GM19455 (cell line): ENCODE measurements around the gene LAMA3.

Experiments used
- ATAC-seq: cut with Tn5 transposase; IDR thresholded peaks from one replicate; pipeline ENCODE4 v1.9.1; 2021; ENCODE audit not compliant: unreplicated experiment

The LAMA3 gene, protein sequence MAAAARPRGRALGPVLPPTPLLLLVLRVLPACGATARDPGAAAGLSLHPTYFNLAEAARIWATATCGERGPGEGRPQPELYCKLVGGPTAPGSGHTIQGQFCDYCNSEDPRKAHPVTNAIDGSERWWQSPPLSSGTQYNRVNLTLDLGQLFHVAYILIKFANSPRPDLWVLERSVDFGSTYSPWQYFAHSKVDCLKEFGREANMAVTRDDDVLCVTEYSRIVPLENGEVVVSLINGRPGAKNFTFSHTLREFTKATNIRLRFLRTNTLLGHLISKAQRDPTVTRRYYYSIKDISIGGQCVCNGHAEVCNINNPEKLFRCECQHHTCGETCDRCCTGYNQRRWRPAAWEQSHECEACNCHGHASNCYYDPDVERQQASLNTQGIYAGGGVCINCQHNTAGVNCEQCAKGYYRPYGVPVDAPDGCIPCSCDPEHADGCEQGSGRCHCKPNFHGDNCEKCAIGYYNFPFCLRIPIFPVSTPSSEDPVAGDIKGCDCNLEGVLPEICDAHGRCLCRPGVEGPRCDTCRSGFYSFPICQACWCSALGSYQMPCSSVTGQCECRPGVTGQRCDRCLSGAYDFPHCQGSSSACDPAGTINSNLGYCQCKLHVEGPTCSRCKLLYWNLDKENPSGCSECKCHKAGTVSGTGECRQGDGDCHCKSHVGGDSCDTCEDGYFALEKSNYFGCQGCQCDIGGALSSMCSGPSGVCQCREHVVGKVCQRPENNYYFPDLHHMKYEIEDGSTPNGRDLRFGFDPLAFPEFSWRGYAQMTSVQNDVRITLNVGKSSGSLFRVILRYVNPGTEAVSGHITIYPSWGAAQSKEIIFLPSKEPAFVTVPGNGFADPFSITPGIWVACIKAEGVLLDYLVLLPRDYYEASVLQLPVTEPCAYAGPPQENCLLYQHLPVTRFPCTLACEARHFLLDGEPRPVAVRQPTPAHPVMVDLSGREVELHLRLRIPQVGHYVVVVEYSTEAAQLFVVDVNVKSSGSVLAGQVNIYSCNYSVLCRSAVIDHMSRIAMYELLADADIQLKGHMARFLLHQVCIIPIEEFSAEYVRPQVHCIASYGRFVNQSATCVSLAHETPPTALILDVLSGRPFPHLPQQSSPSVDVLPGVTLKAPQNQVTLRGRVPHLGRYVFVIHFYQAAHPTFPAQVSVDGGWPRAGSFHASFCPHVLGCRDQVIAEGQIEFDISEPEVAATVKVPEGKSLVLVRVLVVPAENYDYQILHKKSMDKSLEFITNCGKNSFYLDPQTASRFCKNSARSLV (N-terminal part only)

DNA sequence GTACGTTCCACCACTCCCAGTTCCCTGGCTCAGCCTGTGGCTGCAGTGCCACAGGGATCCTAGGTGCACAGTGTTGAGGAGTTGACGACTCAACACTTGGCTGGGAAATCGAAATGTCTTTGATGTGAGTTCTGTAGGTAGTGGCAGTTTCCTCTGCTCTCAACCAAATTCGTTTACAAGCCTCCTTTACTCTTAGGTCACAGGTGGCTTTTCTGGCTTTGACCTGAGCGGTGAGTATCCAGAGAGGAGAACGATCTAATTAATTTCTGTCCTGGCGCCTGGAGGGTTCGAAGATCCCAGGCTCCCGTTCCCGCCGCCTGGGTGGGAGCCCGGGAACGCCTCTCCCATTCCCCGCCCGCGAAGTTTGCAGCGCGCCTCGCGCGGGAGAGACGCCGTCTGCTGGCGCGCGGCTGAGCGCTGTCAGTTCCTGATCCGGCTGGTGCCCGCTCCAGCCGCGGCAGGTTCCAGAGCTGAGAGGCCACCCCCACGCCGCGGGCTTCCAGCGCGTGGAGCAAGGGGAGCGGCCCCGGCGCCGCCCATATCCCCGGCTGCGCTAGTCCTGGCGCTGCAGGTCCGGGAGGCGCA is at the start of gene LAMA3:
LAMA3 (plus strand) TSS at position 423 of the 585 bp plus-strand sequence. CDS start 231 bp downstream, outside the sequence.
- no peak for ATAC-seq

DNA sequence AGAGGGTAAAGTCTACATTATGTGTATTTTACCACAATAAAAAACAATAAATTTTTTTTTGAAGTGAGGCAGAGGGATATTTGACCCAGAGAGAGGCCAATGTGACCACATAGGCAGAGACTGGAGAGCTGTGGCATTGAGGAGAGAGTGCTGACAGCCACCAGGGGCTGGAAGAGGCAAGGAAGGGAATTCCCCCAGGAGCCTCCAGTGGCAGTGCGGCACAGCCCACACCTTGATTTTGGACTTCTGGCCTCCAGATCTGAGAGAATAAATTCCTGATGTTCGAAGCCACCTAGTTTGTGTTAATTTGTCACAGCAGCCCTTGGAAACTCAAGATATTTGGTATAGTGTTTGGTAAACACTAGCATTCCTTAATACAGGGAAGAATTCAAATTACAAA is 49.2 kb upstream of the LAMA3 start:
- ATAC-seq: no peak

DNA sequence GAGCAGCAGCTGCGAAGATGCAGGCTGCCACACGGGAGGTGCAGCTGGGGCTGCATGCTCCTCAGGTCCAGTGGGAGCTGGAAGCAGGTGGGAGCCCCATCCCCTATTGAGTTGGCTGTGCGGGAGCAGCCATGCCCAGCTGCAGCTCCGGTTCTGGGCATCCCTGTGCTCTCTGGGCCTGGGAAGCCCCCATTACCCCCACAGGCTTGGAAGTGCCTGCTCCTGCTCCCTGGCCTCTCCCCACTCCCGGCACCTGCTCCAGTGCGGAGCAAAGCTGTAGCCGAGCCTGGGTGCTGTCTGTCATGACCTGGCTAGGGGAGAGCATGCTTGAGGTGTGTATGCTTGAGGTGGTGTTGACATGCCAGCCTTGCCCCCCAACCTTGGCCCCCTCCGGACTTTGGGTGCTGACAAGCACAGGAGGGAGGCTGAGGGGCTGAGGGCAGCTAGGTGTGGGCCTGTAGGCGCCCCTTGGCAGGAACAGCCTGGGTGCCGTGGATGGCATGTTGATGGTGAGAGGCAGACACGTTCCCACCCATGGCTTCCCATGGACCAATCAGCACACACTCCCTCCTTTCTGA is 48.0 kb upstream of the LAMA3 start:
- no peak for ATAC-seq

DNA sequence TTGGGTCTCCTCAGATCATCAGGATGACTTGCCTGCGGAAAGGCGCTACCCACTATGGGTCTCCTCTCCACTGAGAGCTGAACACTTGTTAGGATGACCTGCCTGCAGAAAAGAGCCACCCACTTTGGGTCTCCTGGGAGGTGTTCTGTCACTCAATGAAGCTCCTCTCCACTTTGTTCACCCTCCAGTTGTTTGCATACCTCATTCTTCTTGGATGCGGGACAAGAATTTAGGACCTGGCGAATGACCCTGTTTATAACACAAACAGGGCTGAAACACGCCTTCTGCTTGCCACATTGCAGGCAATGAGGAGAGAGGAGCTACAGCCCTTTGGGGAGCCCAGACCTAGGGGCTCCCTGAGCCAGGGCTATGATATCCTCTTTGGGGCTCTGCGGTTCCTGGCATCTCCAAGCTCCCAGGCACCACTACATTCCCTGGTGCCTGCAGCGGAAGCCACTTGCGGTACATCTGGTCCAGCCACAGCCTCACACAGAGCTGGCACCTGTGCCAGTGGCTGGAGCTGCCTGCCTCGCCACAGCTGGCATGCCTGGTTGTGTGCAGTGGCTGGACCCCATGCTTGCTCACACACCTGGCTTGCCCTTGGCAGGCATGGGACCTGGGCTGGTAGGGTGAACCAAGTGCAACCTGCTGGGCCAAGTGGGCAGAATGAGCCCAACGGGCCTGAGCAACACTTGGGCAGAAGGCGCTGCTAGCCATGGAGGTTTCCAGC is 47.2 kb upstream of the LAMA3 start:
- no peak for ATAC-seq

DNA sequence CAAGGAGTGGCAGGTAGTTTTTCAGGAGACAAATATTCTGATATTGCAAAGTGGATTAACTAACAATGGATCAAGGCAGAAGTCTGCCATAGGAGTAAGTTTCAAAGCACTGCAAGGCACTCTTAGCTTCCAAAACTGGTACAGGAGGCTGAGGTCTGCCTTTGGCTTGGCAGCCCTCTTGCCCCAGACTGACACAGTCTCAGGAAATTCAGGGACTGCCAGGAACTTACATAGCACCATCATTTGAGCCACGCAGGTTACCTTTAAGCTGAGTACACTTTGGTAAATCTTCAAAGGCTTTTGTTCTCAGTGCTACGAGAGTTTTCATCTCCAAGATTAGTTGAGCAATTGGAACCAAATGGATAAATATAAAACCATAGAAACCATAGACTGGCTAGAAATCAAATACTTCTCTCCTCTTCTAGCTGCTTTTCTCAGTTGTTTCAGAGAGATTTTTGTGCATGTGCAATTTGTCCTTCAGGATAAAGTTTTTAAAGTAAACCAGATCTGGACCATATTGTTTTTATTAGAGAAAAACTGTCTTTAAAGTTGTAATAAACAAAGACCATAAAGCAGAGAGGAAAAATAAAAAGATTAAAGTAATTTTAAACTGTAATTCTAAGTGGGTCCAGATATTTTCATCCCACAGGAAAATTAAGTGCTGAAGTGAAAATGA is 45.3 kb upstream of the LAMA3 start:
- ATAC-seq: no peak

DNA sequence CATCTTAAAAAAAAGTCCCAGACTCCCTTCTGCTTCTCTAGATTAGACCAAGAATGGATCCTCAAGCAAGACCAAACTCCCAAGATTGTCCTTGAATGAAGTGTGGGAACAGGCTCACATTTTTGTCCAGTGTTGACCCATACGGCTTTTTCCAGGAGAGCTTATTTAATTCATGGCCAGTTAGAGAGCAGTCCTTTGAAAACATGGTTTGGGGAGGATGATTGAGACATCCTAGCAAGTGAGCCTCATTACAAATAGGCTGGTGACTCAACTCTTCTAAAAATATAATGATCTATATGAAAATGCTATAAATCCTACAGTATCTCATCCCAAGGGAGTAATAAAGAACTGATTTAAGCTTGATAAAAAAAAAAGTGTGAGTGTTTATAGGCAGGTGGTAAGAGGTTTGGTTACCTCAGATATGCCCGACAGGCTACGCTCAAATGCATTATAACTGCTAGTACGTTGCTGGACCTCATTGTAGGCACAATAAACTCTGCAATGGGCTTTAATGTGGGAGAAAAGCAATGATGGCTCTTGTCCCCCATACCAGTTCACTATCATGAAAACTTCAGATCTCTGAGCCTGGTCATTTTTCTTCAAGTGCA is 43.6 kb upstream of the LAMA3 start:
- ATAC-seq: no peak

DNA sequence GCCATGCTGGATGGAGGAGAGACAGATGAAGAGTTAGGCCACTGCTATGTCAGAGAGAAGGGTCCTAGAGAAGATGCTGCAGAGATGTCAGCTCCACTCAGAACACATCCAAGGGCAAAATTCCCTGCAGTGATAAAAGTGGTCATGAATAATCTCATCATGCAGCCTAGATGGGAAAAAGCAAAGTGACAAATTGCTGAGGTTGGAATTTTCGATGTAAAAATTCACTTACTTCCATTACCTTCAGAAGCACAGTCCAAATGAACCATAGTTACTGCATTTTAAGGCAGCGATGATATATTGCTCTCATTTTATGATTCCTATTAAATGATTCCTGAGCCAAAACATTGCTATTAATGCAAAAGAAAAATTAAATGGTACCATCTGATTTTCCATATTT is 43.0 kb upstream of the LAMA3 start:
- no peak for ATAC-seq

DNA sequence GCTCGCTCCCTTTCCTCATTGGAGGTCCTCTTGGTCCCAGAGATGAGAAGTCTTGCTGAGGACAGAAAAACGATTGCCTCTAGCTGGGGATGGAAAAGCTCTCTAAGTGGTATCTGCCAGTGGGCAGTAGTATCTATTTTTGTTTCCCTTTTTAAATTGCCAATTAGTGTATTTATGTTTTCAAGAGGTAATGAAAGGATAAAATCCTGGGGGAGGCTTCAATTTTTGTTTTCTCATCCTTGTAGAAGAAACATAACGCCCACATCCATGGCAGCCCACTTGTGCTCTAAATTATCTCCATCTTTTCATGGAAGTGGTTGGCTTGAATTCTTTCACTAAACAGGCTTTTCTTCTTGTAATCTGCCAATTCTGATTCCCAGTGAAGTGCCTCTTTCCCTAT is 40.8 kb upstream of the LAMA3 start:
- ATAC-seq: no peak

DNA sequence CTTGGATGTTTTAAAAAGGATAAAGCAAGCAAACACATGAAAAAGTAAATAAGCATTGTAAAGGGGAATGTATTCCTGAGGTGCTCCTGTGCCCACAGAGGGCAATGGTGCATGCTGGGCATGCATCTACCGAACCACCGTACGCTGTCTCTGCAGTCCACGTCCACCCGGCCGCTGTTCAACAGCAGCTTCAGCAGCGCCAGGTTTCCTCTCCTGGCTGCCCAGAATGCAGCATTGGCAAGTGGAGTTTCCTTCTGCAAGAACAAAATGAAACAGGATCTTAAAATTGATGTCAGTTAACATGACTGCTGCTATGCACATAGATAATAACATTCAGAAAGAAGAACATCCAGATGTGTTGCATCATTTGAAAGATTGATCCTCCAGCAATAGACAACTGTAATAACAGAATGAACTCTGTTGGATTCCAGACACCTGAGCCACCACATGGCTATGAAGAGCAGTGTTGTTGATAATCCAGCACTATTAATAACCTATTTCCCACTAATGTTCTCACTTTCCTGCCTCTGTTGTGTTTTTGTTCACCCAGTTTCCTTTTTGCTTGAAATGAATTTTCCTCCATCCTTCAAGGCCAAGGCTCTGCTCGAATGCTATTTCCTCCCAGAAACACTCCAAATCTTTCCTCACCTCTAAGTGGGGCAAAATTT is 40.2 kb upstream of the LAMA3 start:
- ATAC-seq: no peak

DNA sequence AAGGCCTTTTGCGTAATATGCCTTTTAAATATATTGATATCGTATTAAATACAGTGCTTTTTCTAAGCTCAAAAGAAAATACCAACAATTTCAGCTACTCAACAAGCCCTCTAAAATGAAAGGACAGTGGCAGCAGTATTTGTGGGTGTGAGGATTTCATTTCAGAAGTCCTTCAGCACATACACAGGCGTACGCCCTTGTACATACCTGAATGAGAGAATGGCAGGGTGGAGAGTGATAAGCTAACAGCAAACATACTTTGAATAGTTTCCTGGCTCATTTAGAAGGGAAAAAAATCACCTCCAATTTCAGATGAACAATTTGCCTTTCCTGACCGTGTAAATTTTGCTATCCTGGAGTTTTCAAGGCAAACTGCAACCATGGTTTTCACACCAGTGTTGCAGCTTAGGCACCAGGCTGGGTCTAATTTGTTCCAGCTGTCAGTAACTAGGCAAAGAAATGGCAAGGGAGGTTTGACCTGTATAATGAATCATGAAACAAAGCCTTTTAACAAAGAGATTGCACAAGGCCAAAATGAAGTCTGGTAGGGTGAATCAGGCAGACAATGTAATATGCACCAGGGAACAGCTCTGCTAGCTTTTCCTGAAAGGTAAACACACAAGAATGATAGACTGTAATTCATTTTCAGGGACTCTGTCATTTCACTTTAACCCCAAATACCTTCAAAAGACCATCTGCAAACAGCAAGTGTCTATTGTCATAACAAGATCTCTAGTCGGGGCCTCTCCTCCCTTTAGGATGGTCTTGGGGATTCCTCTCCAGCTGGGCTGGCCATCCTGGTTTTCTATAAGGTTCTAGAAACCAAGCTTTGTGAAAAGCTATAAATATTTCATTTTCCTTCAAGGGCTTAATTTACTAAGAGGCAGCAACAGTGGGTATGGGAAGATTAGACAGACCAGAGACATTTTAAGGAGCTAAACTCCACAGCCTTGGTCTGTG is 38.0 kb upstream of the LAMA3 start:
- ATAC-seq: no peak

DNA sequence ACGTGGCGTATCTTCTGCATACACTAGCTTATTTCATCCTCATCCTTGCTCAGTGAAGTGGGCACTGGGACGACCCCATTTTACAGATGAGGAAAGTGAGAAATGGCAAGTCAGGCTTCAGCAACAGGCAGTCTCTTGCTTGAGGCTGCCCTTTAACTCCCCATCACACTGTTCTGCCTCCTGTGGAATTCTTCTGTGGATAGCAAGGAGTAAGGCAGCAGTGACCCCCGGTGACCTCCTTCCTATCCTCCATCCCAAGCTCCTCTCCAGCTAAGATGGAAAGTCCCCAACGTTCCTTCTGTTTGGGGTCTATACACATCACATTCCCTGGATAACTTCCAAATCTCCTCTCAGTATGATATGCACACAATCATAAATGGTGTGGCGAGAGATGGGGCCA is 37.0 kb upstream of the LAMA3 start:
- ATAC-seq: no peak

DNA sequence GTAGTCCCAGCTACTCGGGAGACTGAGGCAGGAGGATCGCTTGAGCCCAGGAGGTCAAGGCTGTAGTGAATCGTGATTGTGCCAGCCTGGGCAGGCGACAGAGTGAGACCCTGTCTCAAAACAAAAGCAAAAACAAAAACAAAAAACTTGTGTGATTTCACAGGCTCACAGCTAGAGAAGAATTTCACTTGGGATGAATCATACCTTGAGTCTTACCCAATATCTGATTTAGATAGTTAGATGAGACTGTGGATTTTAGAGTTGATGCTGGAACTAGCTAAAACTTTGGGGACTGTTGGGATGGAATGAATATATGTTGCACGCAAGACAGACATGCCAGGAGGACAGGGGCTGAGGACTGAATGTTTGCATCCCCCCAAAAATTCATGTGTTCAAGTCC is 31.0 kb upstream of the LAMA3 start:
- ATAC-seq: no peak

DNA sequence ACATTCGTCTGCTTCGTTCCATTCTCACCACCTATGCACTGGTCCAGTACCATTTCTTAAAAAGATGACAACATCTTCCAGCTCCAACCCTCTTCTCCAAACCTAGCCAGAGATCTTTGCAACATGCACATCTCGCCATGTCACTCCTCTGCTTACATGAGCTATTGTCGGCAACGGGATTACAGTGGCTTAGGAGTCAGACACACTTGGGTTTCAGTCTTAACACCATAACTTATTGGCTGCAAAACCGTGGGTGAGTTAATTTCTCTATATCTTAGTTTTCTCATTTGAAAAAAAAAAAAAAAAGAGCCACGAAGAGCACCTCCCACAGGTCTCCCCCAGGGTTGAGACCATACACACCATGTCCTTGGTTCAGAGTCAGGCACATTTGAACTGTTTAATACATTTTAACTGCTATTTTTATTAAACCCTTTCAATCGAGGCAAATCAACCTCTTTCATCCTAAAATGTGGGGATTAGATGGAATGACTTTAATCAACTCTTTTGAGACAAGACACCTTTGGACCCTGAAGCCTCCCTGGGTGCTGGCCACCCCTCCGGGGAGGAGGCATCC is 27.4 kb upstream of the LAMA3 start:
- ATAC-seq: no peak

DNA sequence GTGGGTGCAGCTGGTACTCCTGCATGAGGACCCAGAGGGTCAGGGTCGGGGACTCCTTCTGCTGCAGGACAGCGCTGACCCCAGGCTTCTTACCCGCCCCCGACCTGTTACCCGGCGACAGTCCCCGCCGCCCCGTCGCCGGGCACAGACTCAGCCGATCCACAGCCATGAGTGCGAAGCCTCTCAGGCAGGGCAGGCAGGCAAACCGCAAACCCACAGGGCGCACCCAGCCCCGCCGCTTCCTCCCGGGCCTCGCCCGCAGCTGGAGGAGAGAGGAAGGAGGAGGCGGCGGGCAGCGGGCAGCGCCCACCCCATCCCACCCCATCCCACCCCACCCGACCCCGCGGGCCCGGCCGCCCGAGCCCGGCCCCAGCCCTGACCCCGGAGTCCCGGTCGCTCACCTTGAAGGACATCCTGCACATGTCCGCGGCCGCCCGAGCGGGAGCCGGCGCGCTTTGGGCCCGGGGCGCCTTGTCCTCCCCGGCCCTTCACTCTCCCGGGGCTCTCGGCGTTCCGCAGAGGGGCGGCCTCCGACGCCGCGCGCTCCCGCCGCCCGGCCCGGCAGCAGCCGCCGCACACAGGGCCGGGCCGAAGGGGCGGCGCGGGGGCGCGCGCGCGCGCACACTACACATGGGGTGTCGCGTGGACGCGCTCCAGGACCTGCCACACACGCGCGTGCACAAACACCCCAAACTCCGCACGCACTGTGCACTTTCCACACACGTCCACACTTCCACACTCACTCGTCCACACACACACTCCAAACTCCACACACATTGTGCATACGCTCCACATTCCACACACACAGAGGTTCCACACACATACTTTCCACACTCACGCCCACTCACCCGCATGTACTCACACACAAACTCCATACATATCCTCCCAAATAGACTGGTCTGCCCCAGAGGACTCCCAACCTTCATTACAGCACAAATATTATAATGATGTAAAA is 26.7 kb upstream of the LAMA3 start, which contains the start of gene ANKRD29:
ANKRD29 (minus strand) TSS at position 603 of the 955 bp plus-strand sequence; CDS start at position 422, 181 bp downstream.
- ATAC-seq: no peak

DNA sequence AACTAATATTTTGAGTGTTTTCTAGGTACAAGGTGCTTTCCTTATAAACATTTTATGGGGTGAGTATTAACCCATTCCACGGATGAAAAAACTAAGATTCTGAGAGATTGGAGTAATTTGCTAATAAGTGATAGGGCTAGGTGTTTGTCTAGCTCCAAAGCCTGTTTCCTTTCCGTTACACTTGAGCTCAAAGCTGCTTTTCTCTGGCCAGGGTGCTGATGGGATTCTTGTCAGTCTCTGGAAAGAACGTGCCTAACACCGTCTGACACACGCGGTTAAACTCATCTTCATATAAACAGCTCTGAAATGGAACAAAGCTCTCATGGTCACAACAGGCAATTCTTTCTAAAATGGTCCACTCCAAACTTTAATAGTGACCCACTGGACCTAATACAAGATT is 24.6 kb upstream of the LAMA3 start:
- ATAC-seq: no peak

DNA sequence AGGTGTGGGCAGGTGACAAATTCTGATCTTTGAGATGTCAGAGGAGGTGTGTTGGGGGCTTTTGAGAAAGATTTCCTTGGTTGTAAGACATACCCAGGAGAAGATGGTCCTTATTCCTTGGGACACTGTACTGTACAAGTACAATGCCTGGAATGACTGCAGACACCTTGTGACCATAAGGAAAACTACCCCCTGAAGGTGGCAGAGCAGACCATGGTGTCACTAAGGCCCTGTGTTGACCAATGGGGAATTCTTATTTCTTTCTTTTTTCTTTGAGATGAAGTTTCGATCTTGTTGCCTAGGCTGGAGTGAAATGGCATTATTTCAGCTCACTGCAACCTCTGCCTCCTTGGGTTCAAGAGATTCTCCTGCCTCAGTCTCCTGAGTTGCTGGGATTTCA is 22.1 kb upstream of the LAMA3 start:
- ATAC-seq: no peak
